CD4-positive, alpha-beta T cell treated with Interleukin-21 for 1 hour (primary cell): Measurements from ENCODE around the gene XYLB.

ENCODE experiments used
- DNase-seq: peaks from one replicate; pipeline ENCODE4 v3.0.0-alpha.2; 2020

Gene XYLB

DNA sequence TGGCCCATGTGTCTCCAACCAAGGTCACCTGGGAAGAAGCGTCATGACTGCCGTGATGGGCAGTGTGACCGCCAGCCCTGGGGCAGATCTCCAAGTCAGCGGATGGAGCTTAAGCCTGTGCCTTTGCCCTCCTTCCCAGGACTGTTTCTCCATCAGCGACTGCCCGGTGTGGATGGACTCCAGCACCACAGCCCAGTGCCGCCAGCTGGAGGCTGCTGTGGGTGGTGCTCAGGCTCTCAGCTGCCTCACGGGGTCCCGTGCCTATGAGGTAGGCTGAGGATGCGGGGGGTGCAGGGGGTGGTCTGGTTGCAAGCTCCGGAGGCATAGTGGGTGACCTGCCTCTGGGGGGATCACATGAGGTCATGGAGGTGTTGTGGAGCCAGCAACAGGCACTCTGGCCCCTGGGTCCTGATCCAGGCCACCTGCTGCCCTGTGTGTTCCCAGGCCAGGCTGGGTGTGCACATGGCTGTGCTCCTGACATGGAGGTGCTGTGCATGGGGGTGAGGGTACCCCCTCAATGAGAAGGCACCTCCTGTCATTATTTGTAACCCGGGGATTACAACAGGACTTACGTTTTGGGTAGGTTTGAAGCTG is 19.0 kb downstream of the XYLB start:
- DNase-seq = no peak

DNA sequence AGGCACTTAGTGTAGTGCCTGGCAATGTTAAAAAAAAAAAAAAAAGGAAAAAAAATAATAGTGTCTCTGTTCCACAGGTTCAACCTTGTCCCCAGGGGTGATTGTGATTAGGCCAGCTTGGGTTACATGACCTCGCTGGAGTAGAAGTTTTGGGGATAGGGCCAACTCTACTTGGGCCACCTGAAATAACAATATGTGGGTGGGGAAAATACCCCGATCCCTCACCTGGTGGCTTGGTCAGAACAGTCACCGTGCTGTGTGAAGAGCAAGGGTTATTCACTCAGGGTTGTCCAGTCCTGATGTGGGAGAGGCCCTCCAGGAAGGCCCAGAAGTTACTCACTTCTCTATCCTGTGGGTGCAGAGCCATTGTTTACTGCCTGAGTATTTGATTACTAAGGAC is 19.5 kb downstream of the XYLB start:
- DNase-seq = no peak

DNA sequence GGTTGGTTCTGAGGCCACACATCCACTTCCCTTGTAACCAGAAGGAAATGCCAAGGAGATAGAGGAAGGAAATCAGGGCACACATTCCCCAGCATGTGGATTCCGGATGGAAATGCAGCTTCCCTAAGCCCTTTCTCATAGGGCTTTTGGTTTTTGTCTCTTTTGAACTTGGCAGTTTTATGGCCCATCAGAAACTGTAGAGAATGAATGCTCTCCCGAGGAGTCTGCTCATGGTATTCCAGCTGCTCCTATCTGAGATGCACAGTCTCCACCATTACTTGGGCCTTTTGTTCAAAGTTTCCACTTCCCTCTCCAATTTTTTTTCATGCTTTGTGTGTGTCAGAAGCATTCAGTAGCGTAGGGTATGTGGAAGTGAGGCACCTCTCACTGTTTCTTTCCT is 21.2 kb downstream of the XYLB start:
- no peak for DNase-seq

DNA sequence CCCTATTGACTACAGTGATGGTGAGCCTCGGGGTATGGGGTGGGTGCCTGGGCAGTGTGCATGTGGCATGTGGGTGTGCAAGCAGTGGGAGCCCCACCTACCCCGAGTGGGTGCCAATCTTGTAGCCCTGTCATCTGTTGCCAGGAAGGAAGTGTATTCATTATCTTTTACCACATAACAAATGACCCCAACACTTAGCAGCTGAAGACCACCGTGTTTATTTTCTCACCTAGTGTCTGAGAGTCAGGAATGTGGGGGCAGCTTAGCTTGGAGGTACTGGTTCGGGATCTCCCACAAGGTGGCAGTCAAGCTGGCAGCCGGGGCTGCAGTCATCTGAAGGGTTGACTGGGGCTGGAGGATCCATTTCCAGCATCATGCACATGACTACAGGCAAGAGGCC is 21.7 kb downstream of the XYLB start:
- no peak for DNase-seq

GRCh38 chr3:38369186-38369585 is 22.6 kb downstream of the XYLB start:
- no peak for DNase-seq

DNA sequence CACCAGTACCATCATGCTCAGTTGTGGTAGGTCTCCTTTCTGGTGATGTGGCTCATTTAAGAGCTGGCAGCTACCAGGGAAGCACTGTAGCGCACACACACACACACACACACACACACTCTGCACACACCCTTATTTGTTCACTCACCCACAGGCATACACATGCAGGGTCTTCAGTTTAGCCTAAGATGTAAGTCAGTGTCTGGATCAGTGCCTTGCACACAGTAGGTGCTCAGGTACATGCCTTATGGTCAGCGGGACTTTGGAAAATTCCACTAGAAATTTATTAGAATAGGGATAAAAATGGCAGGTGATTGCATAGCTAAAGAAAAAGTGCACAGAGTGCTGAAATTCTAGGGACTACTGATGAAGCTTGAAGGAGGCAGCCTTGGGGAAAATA is 23.6 kb downstream of the XYLB start:
- DNase-seq = no peak

- no peak for DNase-seq
Observed at GRCh38 chr3:38370861-38371260, 24.3 kb downstream of the XYLB start.

DNA sequence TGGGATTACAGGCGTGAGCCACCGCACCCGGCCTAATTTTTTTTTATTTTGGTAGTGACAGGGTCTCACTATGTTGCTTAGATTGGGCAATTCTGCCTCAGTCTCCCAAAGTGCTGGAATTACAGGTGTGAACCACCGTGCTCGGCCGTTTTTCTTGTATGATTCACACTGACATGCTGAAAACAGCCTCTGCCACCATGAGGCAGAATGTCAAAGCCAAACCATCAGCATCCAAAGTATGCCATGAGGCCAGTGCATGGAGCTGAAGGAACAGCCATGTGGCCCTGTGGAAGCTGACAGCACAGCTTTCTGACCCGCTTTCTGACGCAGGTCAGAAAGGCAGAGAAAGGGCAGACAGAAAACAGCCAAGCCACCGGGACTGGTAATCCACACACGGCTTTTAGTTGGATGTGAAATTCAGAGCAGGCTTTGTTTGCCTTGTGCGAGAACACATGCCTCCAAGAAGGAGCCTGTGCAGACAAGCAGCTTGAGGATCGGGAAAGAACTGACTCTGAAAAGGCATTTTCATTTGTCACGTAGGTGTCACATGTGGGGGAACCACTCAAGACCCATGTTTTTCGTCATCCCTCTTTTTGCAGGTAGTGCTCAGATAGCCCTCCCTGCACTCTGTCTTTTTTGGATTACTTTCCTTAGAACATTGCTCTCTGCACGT is 25.1 kb downstream of the XYLB start:
- DNase-seq = no peak

GRCh38 chr3:38372214-38372601 is 25.6 kb downstream of the XYLB start:
- no peak for DNase-seq

DNA sequence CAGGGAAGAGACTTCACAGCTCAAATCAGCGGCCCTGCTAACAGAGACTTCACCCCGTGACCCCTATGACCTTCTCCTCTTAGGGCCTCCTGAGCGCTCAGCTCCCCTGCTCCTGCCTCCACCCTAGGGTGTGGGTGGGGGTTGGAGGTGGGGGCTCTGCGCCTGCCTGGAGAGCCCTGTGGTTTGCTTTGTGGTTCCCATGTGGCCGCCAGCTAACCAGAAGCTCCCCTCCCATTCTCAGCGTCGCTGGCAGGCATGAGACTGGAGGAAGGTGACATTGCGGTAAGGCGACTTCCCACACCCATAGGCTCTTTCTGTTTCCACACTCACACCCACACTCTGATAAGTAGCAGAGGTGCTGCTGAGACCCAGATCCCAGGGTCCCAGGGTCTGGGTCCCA is 27.6 kb downstream of the XYLB start:
- peak; percentile 48 for DNase-seq

GRCh38 chr3:38375072-38375471 is 28.5 kb downstream of the XYLB start:
- no peak for DNase-seq

- DNase-seq = no peak
Observed at GRCh38 chr3:38375488-38376097, 29.0 kb downstream of the XYLB start.

DNA sequence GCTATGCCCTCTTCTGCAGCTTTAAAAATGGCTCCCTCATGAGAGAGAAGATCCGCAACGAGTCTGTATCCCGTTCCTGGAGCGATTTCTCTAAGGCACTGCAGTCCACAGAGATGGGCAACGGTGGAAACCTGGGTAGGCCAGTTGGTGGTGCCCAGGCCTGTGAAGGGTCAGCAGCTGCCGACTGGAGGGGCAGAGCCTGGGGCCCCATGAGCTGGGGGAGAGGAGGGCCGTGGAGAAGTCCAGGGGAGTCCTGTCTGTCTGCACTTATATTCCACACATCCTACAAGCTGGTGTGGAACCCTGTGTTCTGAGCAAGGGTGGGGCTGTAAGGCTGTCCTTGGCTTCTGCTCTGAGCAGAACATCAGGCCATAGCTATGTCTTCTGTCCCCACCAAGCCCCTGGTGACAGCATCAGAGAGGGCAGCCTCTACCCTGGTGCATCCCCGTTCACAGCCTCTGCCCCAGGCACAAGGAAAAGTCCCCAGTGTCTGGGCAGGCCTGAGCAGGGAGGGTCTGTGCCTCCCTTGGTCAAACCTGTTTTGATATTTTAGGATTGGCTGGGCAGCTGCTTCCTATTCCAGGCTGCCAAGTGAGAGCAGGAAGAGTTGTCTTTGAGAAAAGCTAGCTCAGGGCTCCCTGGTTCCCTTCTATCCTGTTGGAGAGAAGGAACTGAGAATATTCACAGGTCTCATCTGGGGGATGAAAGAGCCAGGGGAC is 29.7 kb downstream of the XYLB start:
- no peak for DNase-seq

- DNase-seq = no peak
Observed at GRCh38 chr3:38379201-38379770, 32.7 kb downstream of the XYLB start.

DNA sequence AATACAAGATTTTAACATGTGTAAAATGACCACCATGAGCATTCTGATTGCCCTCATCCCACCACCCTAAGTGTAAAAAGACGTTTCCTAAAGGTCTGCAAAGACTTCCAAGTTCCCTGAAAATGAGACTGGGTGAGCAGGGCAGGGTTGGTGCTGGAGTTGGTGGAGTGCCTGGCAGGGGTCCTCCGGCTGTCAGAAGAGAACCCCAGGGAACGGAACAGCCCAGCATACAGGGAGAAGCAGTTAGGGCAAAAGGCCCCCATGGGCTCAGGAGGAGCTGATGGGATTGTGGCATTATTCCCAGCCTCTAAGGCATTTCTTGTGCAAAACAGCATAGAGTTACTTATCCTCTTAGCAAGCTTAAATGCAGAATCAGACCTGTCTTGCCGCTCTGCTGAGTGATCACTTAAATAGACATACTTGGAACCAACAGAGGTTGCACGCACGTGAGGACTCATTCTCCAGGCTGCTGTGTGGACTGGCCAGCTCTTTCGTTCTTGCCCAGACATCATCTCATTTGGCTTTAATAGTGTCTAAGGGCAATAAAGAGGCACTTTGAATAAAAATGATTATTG is 36.0 kb downstream of the XYLB start:
- DNase-seq = no peak

- no peak for DNase-seq
Observed at GRCh38 chr3:38383156-38383875, 36.7 kb downstream of the XYLB start.

DNA sequence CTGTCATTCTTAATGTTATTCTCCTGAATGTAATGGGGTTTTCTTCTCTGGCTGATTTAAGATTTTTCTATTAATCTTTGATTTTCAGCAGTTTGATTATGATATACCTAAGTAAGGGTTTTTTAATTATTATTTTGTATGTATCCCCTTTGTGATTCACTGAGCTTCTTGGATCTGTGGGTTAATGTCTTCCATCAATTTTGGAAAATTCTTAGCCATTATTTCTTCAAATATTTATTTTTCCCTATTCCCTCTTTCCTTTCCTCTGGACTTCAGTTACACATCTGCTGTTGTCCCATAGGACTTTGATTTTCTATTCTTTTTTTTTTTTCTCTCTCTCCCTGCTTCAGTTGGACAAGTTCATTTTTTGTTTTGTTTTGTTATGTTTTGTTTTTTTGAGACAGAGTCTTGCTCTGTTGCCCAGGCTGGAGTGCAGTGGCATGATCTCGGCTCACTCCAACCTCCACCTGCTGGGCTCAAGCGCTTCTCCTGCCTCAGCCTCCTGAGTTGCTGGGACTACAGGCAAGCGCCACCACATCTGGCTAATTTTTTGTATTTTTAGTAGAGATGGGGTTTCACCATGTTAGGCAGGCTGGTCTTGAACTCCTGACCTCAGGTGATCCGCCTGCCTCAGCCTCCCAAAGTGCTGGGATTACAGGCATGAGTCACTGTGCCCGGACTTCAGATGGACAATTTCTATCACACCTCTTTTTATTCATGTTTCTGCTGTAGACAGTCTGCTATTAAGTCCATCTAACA is 40.6 kb downstream of the XYLB start:
- DNase-seq = no peak

- no peak for DNase-seq
Observed at GRCh38 chr3:38387862-38388261, 41.3 kb downstream of the XYLB start.

- DNase-seq = no peak
Observed at GRCh38 chr3:38392604-38393163, 46.1 kb downstream of the XYLB start.

DNA sequence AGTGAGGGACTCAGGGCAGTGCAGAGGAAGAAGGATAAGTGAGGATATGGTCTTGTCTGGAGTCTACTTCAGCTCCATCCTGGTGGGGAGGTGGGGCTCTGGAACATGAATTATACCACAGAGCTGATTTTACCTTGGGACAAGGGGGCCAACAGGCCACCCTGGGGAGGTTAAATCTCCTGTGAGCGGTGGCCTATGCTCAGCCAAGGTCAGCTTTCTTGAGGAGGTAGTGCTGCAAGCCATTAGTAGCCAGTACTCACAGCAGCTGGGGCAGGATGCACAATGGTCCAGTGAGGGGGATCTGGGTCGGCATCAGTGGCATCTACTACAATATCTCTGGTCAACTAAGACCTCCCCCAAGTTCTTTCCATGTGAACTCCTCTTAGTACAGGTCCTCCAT is 49.7 kb downstream of the XYLB start:
- DNase-seq = no peak

- DNase-seq = no peak
Observed at GRCh38 chr3:38396861-38397260, 50.3 kb downstream of the XYLB start.

GRCh38 chr3:38397320-38397719 is 50.7 kb downstream of the XYLB start:
- no peak for DNase-seq
